Measurements from ENCODE around the gene TMEM132D. TPM values are rescaled to one million over a fixed set of nuclear protein-coding genes. Genes with fewer than 3 reads are reported as not detected.

The TMEM132D gene
- total and polyA plus RNA-seq, 3 donors from 2014 or later = 0.44 to 0.50 (median 0.47) TPM

- WGBS, 2 donors = 74 to 83% methylated on average over 5 of the region's 5 CpGs
- no peaks in the 10 kb centered on the region for H3K9me3 ChIP-seq
- intact Hi-C loops (cut with DNase I; ENCODE audit: low total_unique reads) = no loop called here
- no peaks in the 10 kb centered on the region for H3K27me3 ChIP-seq
- H3K27ac ChIP-seq = no peak overlapping the region
- no peak overlapping the region for H3K4me3 ChIP-seq
- no peaks in the 10 kb centered on the region for H3K4me1 ChIP-seq
- TF ChIP-seq POLR2A (IDR thresholded peaks at IDR 0.05) = no peak
- no peak for TF ChIP-seq CTCF (IDR thresholded peaks at IDR 0.05)
- DNase-seq = no peak
- H3K36me3 ChIP-seq (ENCODE audit: low read depth, missing control alignments) = no peaks in the 10 kb centered on the region
Observed at GRCh38 chr12:129821964-129822363, 81.9 kb downstream of the TMEM132D start.

DNA sequence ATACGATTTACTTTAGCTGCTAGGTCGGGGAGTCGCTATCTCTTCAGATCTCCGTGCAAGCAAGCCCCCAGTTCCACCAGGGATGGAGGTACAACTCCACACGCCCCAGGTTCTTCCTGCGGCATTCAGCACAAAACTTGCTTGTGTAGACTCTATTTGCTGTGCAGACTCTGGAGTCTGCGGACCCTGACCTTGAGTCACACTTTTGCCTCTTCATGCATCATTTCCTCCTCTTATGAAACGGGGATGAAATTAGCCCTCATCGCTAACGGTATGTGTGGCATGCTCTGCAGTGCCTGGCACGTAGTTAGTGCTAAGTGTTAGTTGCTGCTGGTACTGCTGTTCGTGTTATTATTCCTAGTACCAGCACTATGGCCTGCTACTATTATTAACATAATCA is 84.4 kb downstream of the TMEM132D start:
- no peaks in the 10 kb centered on the region for H3K4me1 ChIP-seq

DNA sequence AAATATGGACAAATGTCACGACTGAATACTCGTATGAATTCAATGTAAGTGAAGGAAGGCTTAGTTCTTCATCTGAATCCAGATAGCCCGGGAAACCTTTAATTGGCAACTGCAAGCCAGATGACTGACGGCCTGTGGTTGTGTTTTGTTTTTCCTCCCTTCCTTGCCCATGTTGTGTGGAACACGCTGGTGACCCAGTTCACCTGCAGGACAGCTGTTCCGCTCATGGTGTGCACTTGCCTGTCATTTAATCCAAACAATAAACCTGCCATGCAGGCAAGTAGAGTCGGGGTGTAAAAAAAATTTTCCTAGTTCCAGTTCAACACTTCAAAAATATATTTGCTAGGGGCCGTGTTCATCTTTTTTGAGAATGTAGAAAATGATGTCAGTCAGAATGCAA is 88.0 kb downstream of the TMEM132D start:
- DNase-seq = no peak
- Histone ChIP-seq H3K9me3 (no peaks in the 10 kb centered on the region), H3K36me3 (ENCODE audit: low read depth, missing control alignments) (no peaks in the 10 kb centered on the region), H3K4me1 (no peaks in the 10 kb centered on the region), H3K4me3 (no peak overlapping the region), H3K27ac (no peak overlapping the region), H3K27me3 (no peaks in the 10 kb centered on the region)
- WGBS, 2 donors = 62 to 66% methylated on average over 8 of the region's 8 CpGs
- TF ChIP-seq POLR2A (IDR thresholded peaks at IDR 0.05) (no peak), CTCF (IDR thresholded peaks at IDR 0.05) (no peak)
- intact Hi-C loops (cut with DNase I; ENCODE audit: low total_unique reads) = no loop called here

More for the DNA sequence above, 84.4 kb downstream of the TMEM132D start:
- no peak for DNase-seq
- Histone ChIP-seq H3K4me3 (no peak overlapping the region), H3K36me3 (ENCODE audit: low read depth, missing control alignments) (no peaks in the 10 kb centered on the region), H3K27ac (no peak overlapping the region), H3K9me3 (no peaks in the 10 kb centered on the region), H3K27me3 (no peaks in the 10 kb centered on the region)
- TF ChIP-seq POLR2A (IDR thresholded peaks at IDR 0.05) (no peak), CTCF (IDR thresholded peaks at IDR 0.05) (no peak)
- WGBS, 2 donors = 70 to 71% methylated on average over 12 of the region's 12 CpGs
- intact Hi-C loops (cut with DNase I; ENCODE audit: low total_unique reads) = no loop called here

DNA sequence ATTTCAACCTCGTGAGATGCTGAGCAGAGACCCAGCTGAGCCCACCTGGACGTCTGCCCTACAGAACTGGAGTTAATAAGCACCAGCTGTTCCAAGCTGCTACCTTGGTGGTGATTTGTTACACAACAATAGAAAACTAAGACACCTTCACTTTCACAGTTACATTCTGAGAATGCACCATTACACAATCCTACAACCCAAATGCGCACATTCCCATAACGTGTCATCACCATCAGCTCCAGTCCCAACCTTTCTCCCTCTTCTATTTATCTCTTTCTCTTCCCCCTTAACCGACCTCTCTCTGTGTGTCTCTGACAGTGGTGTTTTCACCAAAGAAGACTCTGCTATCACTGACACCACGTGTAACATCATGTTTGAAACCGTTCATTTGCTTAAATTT is 91.9 kb downstream of the TMEM132D start:
- intact Hi-C loops (cut with DNase I; ENCODE audit: low total_unique reads) = no loop called here
- TF ChIP-seq CTCF (IDR thresholded peaks at IDR 0.05) (no peak), POLR2A (IDR thresholded peaks at IDR 0.05) (no peak)
- 59 to 81% methylated on average over 7 of the region's 7 CpGs for WGBS, 2 donors

DNA sequence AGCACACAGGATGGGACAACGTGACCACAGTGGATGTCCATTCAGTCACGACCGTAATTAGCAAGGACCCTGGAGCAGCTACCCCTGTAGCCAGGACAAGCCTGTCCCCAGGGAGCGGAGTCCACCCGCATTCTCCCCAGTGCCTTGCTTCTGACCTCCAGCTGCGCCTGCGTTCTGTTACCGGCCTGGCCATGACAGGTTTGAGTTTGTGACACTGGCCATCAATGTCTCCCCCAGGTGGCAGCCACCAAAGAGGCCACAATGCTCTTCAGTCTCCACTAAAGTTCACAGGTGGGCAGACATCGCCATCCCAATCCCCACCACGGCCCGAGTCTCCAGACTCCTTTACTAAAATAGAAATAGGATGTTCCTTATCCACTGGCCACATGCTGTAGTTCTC is 96.7 kb downstream of the TMEM132D start:
- H3K36me3 ChIP-seq (ENCODE audit: low read depth, missing control alignments) = no peaks in the 10 kb centered on the region
- H3K4me3 ChIP-seq = no peak overlapping the region
- H3K27ac ChIP-seq = no peak overlapping the region
- H3K9me3 ChIP-seq = no peaks in the 10 kb centered on the region
- WGBS, 2 donors = 77 to 85% methylated on average over 11 of the region's 11 CpGs
- intact Hi-C loops (cut with DNase I; ENCODE audit: low total_unique reads) = no loop called here
- H3K27me3 ChIP-seq = no peaks in the 10 kb centered on the region
- TF ChIP-seq CTCF (IDR thresholded peaks at IDR 0.05) (no peak), POLR2A (IDR thresholded peaks at IDR 0.05) (no peak)
- DNase-seq = no peak
- H3K4me1 ChIP-seq = no peaks in the 10 kb centered on the region

More for the DNA sequence above, 91.9 kb downstream of the TMEM132D start:
- no peaks in the 10 kb centered on the region for H3K9me3 ChIP-seq
- no peaks in the 10 kb centered on the region for H3K4me1 ChIP-seq
- no peak overlapping the region for H3K27ac ChIP-seq
- H3K36me3 ChIP-seq (ENCODE audit: low read depth, missing control alignments) = no peaks in the 10 kb centered on the region
- no peak for DNase-seq
- no peaks in the 10 kb centered on the region for H3K27me3 ChIP-seq
- no peak overlapping the region for H3K4me3 ChIP-seq
